ENCODE data around the gene EYA2.

DNA sequence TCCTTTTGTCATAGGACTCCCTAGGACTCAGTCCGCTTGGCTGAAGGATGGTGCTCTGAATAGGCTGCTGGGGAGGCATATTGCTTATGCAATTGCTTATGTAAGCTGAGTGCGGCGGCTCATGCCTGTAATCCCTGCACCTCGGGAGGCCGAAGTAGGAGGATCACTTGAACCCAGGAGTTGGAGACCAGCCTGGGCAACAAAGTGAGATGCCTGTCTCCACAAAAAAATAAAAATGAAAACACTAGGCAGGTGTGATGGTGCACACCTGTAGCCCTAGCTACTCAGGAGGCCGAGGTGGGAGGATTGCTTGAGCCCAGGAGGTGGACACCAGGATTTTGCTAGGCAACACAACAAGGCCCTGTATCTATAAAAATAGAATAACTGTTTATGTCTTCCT is 81.3 kb downstream of the EYA2 start:
- TF ChIP-seq, protein P1, sequence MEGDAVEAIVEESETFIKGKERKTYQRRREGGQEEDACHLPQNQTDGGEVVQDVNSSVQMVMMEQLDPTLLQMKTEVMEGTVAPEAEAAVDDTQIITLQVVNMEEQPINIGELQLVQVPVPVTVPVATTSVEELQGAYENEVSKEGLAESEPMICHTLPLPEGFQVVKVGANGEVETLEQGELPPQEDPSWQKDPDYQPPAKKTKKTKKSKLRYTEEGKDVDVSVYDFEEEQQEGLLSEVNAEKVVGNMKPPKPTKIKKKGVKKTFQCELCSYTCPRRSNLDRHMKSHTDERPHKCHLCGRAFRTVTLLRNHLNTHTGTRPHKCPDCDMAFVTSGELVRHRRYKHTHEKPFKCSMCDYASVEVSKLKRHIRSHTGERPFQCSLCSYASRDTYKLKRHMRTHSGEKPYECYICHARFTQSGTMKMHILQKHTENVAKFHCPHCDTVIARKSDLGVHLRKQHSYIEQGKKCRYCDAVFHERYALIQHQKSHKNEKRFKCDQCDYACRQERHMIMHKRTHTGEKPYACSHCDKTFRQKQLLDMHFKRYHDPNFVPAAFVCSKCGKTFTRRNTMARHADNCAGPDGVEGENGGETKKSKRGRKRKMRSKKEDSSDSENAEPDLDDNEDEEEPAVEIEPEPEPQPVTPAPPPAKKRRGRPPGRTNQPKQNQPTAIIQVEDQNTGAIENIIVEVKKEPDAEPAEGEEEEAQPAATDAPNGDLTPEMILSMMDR (IDR thresholded peaks at IDR 0.05), result no peak
- TF ChIP-seq POLR2A (IDR thresholded peaks at IDR 0.05), result no peak
